Hippocampal formation (tissue), 2 donors: ENCODE data around the gene KLHL36.
"Not testable (repeated sequence)": the region's sequence is repeated elsewhere in the genome, so short reads cannot be mapped to it uniquely, and the experiment has no call there.

ENCODE experiments used
- DNase-seq, 2 donors: peaks; one replicate each; lab custom pipeline; 2025; lab: John Stamatoyannopoulos, UW

The KLHL36 gene

DNA sequence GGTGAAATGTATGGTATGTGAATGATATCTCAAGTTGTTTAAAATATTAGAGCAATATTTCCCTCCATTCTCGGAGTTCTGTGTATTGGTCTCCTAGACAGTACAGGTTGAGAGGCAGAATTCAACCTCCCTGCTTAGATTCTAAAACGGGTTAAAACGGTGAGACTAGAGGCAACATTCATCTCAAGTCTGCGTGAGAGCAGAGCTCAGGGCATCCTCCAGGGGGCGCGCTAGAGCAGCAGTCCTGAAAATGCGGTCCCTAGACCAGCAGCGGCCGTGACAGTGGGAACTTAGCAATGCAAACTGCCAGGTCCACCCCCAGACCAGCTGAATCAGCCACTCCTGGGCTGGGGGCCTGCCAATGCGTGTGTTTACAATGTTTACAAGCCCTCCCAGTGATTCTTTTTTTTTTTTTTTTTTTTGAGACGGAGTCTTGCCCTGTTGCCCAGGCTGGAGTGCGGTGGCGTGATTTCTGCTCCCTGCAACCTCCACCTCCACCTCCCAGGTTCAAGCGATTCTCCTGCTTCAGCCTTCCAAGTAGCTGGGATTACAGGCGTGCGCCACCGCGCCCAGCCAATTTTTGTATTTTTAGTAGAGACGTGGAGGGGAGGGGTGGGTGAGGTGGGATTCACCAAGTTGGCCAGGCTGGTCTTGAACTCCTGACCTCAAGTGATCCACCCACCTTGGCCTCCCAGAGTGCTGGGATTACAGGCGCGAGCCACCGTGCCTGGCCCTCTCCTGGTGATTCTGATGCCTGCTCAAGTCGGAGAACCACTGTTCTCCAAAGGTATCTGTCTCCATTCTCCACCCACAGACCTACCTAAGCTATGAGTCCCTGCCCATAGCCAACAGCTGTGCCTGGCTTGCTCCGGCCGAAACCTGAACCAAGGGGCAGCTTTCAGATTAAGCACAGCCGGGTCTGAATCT, 24.2 kb downstream of the KLHL36 start:
- DNase-seq = peak; percentile 2 to 45

- DNase-seq = no peak
These were observed 24.9 kb downstream of the KLHL36 start for GRCh38 chr16:84673203-84673535.

GRCh38 chr16:84673561-84673960, 25.2 kb downstream of the KLHL36 start:
- DNase-seq = no peak

- no peak for DNase-seq
These were observed 27.1 kb downstream of the KLHL36 start for GRCh38 chr16:84675423-84675822.

GRCh38 chr16:84675884-84676283, 27.6 kb downstream of the KLHL36 start:
- no peak for DNase-seq

DNA sequence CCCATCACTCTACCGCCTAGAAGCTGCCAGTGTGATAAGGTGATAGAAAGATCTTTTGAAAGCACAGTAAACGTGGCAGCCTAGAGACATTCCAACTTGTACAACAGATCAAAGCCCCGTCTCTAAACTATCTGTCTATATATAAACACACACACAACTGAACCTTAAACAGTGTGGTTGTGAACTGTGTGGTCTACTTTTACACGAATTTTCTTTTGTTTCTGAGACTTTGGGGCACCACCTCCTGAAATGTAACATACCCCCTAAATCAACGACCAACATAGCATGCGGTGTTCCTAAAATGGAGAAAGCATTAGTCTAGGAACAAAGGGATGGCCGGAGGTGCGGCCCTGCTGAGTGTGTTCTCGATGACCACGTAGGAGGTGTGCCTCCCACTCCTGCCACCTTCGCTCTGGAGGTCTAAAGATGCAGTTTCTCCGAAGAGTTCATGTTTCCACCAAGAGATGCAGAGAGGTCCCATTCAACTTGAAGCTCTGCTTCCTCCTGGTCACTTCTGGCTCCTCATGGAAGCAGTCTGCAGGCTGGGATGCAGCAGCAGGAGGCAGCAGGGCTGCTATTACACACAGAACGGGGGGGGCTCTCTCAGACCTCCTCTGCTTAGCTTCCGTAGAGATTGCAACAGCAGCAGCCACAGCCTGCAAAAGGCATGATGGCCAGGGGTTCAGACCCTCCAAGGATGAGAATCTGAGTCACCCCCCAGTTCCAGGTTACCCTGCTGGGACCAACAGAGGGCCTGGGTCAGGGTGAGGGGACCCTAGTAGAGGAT, 28.9 kb downstream of the KLHL36 start:
- DNase-seq = no peak

DNA sequence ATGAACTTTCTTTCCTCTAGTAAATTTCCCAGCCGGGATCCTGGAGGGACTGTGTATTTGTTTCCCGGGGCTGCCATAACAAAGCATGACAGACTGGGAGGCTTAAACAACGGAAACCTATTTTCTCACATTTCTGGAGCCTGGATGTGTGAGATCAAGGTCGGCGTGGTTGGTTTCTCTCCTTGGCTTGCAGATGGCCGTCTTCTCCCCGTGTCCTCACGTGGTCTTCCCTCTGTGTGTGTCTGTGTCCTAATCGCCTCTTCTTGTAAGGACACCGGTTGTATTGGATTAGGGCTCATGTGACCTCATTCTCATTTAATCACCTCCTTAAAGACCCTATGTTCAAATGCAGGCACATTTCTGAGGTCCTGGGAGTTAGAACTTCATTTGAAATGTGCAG, 29.5 kb downstream of the KLHL36 start:
- no peak for DNase-seq

- no peak for DNase-seq
These were observed 30.2 kb downstream of the KLHL36 start for GRCh38 chr16:84678541-84678940.

DNA sequence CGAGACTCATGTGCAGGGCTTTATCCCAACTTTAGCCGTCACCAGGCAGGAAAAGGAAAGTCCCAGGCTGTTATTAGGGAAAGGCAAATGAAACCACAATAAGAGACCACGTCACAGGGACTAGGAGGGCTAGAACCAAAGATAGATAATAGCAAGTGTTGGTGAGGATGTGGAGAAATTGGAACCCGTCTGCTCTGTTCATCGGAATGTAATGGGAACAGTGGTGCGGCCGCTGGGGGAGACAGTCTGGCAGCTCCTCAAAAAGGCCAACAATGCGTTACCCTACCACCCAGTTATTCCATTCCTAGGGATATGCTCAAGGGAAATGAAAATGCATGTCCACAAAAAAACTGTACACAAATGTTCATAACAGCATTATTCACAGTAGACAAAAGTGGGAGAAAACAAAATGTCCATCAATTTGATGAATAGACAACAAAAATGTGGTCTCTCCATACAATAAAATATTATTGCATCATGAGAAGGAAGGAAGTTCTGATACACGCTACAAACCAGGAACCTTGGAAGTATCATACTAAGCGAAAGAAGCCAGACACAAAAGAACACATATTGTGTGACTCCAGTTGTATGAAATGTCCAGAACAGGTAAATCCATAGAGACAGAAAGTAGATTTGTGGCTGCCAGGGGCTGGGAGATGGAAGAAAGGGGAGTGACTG, 32.0 kb downstream of the KLHL36 start:
- no peak for DNase-seq

DNA sequence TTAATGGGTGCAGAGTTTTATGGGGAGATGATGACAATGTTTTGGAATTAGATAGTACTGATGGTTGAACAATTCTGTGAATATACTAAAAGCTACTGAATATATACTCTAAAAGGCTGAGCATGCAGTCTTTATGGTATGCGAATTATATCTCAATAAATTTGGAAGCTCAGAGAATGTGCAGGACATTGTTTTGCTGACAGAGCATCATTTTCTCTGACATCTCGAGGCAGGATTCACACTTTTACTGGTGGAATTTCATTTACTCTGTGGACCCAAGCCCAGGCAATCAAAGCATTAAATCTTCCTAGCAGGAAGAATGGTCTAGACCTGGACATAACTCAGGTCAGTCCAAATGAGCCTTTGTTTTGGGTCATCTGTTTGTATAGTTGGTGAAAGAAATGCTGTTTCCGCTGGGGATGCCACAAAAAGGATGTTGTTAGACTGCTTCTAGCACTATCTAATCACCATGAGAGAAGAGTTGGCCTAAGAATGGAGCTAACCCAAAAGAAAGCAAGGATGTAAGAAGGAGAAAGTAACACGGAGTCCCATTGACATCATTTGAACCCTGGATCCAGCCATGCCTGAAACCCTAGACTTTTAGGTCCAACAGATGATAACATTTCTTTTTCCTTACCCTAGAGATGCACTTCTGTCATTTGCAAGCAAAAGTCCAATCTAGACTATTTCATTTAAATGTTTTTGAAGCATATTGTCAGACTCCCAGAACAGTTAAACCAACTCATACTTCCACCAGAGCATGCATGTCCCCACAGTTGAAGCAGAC, 32.7 kb downstream of the KLHL36 start:
- no peak for DNase-seq

GRCh38 chr16:84683691-84684591, 35.6 kb downstream of the KLHL36 start:
- no peak for DNase-seq

DNA sequence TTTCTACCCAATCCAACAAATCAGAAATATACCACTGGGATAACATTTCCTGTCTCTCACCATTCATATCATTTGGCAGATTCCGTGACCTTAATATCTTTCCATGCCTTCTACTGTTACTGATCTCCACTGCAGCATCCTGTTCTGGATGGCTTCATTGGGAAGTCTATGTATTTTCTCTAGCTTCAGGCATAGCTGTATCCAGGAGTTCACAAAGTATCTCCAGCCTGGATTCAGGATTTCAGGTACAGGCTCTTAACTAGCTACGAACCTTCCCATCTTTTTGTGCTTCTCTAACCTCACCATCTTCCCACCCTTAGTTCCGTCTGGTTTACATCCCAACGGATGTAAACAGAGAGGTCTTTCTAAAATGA, 36.3 kb downstream of the KLHL36 start:
- no peak for DNase-seq

DNA sequence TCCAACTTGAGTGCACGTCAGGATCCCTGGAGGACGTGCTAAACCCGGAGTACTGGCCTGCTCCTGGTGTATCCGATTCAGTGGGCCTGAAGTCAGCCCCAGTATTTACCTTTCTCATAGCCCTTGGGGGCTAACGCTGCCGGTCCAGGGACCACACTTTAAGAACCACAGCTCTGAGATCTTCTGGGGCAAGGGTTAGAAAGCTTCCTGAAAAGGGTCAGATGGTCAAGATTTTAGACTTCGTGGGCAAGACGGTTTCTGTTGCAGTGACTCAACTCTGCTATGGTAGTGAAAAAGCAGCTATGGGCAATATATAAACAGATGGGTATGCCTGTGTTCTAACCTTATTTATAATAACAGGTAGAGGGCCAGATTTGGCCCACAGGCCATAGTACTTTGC, 36.9 kb downstream of the KLHL36 start:
- DNase-seq = no peak

DNA sequence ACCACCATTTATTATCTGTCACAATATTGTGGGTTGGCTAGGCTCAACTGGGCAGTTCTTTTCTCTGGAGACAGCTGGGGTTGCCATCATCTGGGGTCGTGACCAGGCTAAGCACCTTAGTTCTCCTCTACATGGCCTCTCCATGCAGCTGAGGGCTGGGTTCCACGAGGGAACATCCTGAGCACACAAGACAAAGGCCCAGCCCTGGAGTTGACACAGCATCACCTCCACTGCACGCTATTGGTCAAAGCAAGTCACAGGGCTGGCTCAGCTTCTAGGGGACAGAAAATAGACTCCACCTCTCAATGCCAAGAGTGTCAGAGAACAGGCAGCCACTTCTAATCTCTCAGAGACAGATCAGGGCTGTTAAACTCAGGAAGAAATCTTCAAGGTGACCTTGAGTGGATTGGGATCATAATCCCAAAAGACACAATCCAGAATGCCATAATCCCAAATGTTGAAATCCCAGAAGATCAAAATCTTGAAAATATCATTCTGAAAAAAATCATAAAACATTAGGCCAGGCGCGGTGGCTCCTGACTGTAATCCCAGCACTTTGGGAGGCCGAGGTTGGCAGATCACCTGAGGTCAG, 38.5 kb downstream of the KLHL36 start:
- DNase-seq = no peak

DNA sequence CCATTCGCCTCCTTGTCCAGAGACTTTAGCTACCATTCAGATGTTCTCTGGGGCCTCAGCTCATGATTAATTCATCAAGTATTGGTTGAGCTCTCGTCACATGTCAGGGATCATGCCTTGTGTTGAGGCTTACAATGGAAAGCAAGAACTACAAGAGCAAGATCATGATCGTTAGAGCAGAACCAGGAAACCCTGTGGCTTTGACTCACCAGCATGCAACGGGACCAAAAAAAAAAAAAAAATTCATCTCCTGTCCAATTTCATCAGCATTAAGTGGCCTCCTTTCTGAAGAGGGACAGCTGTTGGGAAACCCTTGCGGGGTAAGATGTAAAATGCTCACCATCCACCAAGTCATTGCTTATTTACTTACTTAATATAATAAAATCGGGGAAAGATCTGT, 39.4 kb downstream of the KLHL36 start:
- no peak for DNase-seq

DNA sequence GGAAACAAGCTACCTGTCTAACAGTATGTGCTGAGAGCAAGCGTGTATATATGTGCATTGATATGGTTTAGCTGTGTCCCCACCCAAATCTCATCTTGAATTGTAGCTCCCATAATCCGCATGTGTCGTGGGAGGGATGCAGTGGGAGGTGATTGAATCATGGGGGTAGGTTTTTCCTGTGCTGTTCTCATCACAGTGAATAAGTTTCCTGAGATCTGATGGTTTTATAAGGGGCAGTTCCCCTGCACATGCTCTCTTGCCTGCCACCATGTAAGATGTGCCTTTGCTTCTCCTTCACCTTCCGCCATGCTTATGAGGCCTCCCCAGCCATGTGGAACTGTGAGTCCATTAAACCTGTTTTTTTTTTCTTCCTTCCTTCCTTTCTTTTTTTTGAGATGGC, 39.9 kb downstream of the KLHL36 start:
- not testable (repeated sequence) for DNase-seq

DNA sequence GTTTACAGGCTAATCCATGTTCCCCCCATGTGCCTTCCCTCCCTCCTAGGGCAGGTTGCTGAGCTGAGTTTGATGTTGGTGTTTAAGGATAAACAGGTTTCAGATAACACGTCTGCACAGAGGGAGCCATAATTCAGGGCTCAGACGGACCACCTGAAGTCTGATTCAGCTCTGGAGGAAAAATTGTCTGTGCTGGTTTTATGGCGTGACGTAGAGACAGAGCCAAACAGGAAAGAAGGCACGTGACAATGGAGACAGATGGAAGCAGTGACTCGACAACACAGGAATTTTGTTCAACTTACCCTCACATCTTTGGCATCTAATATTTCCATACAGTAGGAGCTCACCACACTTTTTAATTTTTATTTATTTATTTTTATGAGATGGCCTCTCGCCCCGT, 40.8 kb downstream of the KLHL36 start:
- no peak for DNase-seq

DNA sequence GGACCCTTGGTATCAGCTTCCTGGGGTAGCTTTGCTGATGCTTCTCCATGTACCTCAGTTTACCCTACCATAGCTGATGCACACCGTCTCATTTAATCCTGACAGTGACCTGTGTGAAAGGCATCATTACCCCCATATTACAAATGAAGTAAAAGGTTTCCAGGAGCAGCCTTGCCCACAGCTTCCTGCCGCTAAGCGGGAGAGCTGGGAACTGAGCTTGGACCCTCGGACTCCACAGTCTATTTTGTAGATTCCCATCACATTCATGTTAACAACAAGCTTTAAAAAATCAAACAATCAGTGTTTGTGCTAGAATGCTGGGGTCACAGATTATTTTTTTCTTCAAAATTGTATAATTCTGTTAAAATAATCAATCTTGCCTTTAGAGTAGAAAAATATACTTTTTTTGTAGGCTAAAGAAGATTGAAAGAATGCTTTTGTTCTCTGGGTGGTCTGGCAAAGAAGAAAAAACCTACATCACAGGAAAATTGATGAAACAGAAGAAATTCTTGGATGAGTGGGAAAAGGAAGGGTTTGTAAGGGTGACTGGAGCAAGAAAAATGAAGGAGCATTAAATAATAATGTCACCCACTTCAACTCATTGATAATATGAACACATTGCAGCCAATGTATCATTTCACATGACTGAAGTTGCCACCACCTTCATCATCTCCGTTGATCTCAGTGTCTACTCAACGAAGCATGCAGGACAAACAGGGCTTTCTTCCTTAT, 41.9 kb downstream of the KLHL36 start:
- DNase-seq = no peak

- DNase-seq = no peak
These were observed 44.3 kb downstream of the KLHL36 start for GRCh38 chr16:84692451-84693214.
